Vagina (tissue), 2 donors: ENCODE results near the gene IL7R. TPM values are rescaled to one million over a fixed set of nuclear protein-coding genes. Genes with fewer than 3 reads are reported as not detected.

Experiments
- DNase-seq, 2 donors: peaks; one replicate each; pipeline ENCODE4 v3.0.0-alpha.2; 2017; ENCODE audit errors: extremely low spot score in 2 of 2
- H3K27ac ChIP-seq: fragments of 200-600 bp; sonication (generic); one replicate; pipeline ENCODE4 v1.5.1; 2019
- H3K27me3 ChIP-seq: fragments of 200-600 bp; sonication (generic); one replicate; pipeline ENCODE4 v1.5.1; 2019
- H3K36me3 ChIP-seq, 2 donors: fragments of 200-600 bp; sonication (generic); one replicate each; pipeline ENCODE4 v1.5.1; 2017 to 2019
- H3K4me1 ChIP-seq: fragments of 200-600 bp; sonication (generic); one replicate; pipeline ENCODE4 v1.5.1; 2019
- H3K4me3 ChIP-seq, 2 donors: fragments of 200-600 bp; sonication (generic); 1 replicate in 1 of 2; 2 replicates in 1 of 2; pipeline ENCODE4 v1.5.1; 2016 to 2019
- H3K9me3 ChIP-seq: fragments of 200-600 bp; sonication (generic); one replicate; pipeline ENCODE4 v1.5.1; 2019
- POLR2A ChIP-seq, 2 donors: fragments of 450-650 bp; IDR thresholded peaks; one replicate each; pipeline ENCODE4 v1.6.1; 2017; ENCODE audit warnings: antibody characterized with exemption in 2 of 2, mild to moderate bottlenecking in 2 of 2, moderate library complexity in 2 of 2
- POLR2AphosphoS5 ChIP-seq, 2 donors: sonication (generic); formaldehyde crosslinking; IDR thresholded peaks; one replicate each; pipeline ENCODE4 v1.9.0; 2017; ENCODE audit warnings: antibody characterized with exemption in 2 of 2, mild to moderate bottlenecking in 2 of 2, low read depth in 1 of 2; ENCODE audit not compliant: insufficient read depth in 1 of 2
- intact Hi-C: fragments of 100-400 bp; cut with DNase I; formaldehyde crosslinking; loops from one replicate; pipeline ENCODE4 v1.15.1; 2023
- total RNA-seq: library from RNA; depleted of rRNA; stranded (reverse); fragments of >200 nt; gene quantifications from one replicate; pipeline ENCODE4 v1.2.3, GENCODE V29; 2016
- TF ChIP-seq, protein P1 (sequence below), 3 experiments: fragments of 450-650 bp in 2 of 3; fragments of 200-600 bp in 1 of 3; sonication (generic) in 1 of 3; IDR thresholded peaks; one replicate each; pipeline ENCODE4 v1.5.1; 2017 to 2019; ENCODE audit warnings: antibody characterized with exemption in 3 of 3, mild to moderate bottlenecking in 2 of 3, moderate library complexity in 2 of 3

IL7R gene
- total RNA-seq, 1 donor from 2014 or later = 69.7 TPM

DNA sequence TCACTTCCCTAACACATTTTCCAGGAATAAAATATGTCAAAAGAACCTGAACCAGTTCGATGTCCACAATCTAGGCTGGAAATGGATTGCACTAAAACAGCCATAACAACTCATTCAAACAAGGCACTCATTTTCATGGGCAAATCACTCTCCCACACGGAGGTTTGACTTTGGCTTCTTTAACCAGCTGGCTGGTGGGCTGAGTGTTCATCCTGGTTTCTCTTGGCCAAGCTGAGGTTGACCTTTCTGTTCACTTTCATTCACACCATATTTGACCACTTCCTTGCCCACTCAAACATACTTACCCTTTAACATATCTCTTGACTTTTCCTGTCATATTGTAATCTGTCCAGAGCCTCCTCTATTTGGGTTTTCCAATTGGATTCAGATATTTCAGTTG is 5.4 kb downstream of the IL7R start:
- intact Hi-C loops = no loop called here
- Histone ChIP-seq H3K27ac (no peak overlapping the region), H3K36me3 (no peaks in the 10 kb centered on the region), H3K4me1 (no peaks in the 10 kb centered on the region), H3K9me3 (no peaks in the 10 kb centered on the region), H3K4me3 (no peak overlapping the region), H3K27me3 (no peaks in the 10 kb centered on the region)
- TF ChIP-seq, protein P1, sequence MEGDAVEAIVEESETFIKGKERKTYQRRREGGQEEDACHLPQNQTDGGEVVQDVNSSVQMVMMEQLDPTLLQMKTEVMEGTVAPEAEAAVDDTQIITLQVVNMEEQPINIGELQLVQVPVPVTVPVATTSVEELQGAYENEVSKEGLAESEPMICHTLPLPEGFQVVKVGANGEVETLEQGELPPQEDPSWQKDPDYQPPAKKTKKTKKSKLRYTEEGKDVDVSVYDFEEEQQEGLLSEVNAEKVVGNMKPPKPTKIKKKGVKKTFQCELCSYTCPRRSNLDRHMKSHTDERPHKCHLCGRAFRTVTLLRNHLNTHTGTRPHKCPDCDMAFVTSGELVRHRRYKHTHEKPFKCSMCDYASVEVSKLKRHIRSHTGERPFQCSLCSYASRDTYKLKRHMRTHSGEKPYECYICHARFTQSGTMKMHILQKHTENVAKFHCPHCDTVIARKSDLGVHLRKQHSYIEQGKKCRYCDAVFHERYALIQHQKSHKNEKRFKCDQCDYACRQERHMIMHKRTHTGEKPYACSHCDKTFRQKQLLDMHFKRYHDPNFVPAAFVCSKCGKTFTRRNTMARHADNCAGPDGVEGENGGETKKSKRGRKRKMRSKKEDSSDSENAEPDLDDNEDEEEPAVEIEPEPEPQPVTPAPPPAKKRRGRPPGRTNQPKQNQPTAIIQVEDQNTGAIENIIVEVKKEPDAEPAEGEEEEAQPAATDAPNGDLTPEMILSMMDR (IDR thresholded peaks at IDR 0.05) = no peak
- TF ChIP-seq POLR2A (IDR thresholded peaks at IDR 0.05) (no peak), POLR2AphosphoS5 (IDR thresholded peaks at IDR 0.05; ENCODE audit: insufficient read depth in 1 of 2, low read depth in 1 of 2) (no peak)
- no peak for DNase-seq

DNA sequence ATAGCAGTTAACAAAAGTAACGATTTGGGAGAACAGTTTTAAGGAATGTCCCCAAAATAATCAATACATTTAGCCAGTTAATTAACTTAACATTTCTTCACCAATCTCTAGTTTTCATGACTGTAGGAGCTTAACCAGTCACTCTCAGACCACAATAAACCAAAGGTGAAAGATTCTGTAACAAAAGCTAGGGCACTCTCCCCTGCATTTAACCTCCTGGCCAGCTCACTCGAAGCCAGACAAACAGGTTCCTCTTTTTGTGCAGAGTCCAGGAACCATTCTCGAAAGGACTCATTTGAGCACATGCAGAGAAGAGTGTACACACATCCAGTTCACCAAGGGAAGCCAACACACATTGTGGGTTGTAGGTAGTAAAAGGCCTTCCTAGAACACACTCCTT is 6.5 kb downstream of the IL7R start:
- H3K9me3 ChIP-seq = no peaks in the 10 kb centered on the region
- intact Hi-C loops = no loop called here
- no peaks in the 10 kb centered on the region for H3K27me3 ChIP-seq
- H3K36me3 ChIP-seq = no peaks in the 10 kb centered on the region
- no peak for DNase-seq
- no peak for TF ChIP-seq POLR2A (IDR thresholded peaks at IDR 0.05)
- no peak overlapping the region for H3K4me3 ChIP-seq
- no peaks in the 10 kb centered on the region for H3K4me1 ChIP-seq
- H3K27ac ChIP-seq = no peak overlapping the region

DNA sequence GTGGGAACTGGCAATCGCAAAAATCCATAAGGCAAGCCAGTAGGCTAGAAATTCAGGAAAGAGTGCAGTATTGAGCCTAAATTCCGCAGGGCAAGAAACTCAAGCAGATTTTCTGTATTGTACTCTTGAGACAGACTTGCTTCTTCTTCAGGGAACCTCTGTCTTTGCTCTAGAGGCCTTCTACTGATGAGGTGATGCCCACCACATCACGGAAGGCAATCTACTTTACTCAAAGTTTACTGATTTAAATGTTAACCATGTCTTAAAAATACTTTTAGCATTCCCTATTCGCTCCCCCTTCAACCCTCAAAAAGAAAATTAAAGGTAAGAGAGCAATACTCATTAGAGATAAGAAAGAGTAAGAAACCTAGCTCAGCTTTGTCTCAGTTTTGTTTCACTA is 11.3 kb downstream of the IL7R start:
- DNase-seq = no peak
- H3K36me3 ChIP-seq = no peaks in the 10 kb centered on the region
- H3K4me1 ChIP-seq = no peaks in the 10 kb centered on the region
- H3K27ac ChIP-seq = no peak overlapping the region
- H3K27me3 ChIP-seq = no peaks in the 10 kb centered on the region
- intact Hi-C loops = no loop called here
- no peaks in the 10 kb centered on the region for H3K9me3 ChIP-seq
- TF ChIP-seq, protein P1 (IDR thresholded peaks at IDR 0.05) = no peak
- TF ChIP-seq POLR2AphosphoS5 (IDR thresholded peaks at IDR 0.05; ENCODE audit: insufficient read depth in 1 of 2, low read depth in 1 of 2) (no peak), POLR2A (IDR thresholded peaks at IDR 0.05) (no peak)
- H3K4me3 ChIP-seq = no peak overlapping the region

DNA sequence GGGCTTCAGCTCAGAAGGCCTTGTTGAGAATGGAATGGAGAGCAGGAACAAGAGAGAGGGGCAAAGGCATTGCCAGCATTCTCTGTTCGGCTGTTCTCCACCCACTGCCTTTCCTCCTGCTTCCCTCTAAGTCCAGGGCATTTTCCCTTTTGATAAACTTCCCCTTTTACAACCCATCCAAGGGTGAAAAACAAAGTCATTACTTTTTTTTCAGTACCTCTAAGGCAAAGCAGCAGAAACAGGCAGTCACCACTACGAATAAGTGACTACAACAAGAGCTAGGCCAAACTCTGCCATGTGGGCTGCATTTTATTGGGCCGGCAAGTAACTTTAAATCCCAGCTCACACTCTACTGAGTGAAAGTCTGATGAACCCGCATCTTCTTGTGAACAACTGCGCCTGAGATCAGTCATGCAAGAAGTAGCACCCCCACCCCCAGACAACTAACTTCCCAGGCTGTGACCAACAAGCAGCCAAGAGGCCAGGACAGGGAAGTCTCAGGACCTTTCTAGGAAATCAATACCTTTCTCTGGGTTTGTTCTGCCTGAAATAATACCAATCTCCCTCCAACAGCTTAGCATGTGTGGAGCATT is 13.1 kb downstream of the IL7R start:
- DNase-seq = no peak
- H3K27me3 ChIP-seq = no peaks in the 10 kb centered on the region
- no peaks in the 10 kb centered on the region for H3K36me3 ChIP-seq
- no peak overlapping the region for H3K27ac ChIP-seq
- intact Hi-C loops = no loop called here
- TF ChIP-seq POLR2A (IDR thresholded peaks at IDR 0.05) = no peak
- H3K4me3 ChIP-seq = no peak overlapping the region
- H3K9me3 ChIP-seq = no peaks in the 10 kb centered on the region
- H3K4me1 ChIP-seq = no peaks in the 10 kb centered on the region

DNA sequence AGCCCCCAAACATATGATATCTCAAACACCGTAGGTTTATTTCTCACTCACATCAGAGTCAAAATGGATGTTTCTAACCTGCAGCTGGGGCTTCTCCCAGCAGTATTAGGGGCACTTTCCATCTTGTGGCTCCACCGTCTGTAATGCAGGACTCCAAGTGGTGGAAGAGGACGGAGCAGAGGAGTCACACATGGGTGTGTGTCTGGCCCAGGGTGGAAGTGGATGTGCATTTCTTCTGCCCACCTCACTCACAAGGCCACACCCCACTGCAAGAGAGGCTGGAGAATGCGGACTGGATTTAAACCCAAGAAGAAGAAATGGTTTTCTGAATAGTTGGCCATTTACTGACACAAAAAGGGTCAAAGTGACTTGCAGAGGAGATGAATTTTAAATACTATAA is 13.9 kb downstream of the IL7R start:
- intact Hi-C loops = no loop called here
- no peaks in the 10 kb centered on the region for H3K36me3 ChIP-seq
- no peak overlapping the region for H3K4me3 ChIP-seq
- no peaks in the 10 kb centered on the region for H3K27me3 ChIP-seq
- DNase-seq = no peak
- no peaks in the 10 kb centered on the region for H3K4me1 ChIP-seq
- TF ChIP-seq POLR2A (IDR thresholded peaks at IDR 0.05) (no peak), POLR2AphosphoS5 (IDR thresholded peaks at IDR 0.05; ENCODE audit: insufficient read depth in 1 of 2, low read depth in 1 of 2) (no peak)
- TF ChIP-seq, protein P1 (IDR thresholded peaks at IDR 0.05) = no peak
- no peaks in the 10 kb centered on the region for H3K9me3 ChIP-seq
- H3K27ac ChIP-seq = no peak overlapping the region

DNA sequence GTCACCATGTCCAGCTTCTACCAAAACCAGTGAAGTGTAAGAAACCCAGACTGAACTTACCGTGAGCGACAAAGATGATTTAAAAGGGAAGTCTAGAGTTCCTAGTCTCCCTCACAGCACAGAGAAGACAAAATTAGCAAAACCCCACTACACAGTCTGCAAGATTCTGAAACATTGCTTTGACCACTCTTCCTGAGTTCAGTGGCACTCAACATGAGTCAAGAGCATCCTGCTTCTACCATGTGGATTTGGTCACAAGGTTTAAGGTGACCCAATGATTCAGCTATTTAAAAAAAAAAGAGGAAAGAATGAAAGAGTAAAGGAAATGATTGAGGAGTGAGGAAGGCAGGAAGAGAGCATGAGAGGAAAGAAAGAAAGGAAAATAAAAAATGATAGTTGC is 19.8 kb downstream of the IL7R start:
- Histone ChIP-seq H3K4me3 (no peak overlapping the region), H3K36me3 (no peaks in the 10 kb centered on the region), H3K27ac (no peak overlapping the region), H3K27me3 (no peaks in the 10 kb centered on the region), H3K9me3 (no peaks in the 10 kb centered on the region), H3K4me1 (peaks cover 10% of the 10 kb centered on the region)
- TF ChIP-seq POLR2AphosphoS5 (IDR thresholded peaks at IDR 0.05; ENCODE audit: insufficient read depth in 1 of 2, low read depth in 1 of 2) = no peak
- TF ChIP-seq, protein P1 (IDR thresholded peaks at IDR 0.05) = no peak
- TF ChIP-seq POLR2A (IDR thresholded peaks at IDR 0.05) = no peak
- intact Hi-C loops = no loop called here
- no peak for DNase-seq
